Coronary artery (tissue), 2 donors: ENCODE data around the gene MVB12A.

Source experiments
- DNase-seq: peaks from one replicate; pipeline ENCODE4 v3.0.0-alpha.2; 2017; ENCODE audit warnings: low spot score
- H3K27ac ChIP-seq, 2 donors: fragments of 200-600 bp; sonication (generic); one replicate each; pipeline ENCODE4 v1.5.1; 2016 to 2019
- H3K4me3 ChIP-seq: fragments of 200-600 bp; sonication (generic); 2 replicates; pipeline ENCODE4 v1.5.1; 2016; ENCODE audit warnings: mild to moderate bottlenecking, moderate library complexity
- TF ChIP-seq, protein P1 (sequence below): fragments of 200-600 bp; sonication (generic); IDR thresholded peaks from one replicate; pipeline ENCODE4 v1.5.1; 2019; ENCODE audit warnings: antibody characterized with exemption

Gene MVB12A

DNA sequence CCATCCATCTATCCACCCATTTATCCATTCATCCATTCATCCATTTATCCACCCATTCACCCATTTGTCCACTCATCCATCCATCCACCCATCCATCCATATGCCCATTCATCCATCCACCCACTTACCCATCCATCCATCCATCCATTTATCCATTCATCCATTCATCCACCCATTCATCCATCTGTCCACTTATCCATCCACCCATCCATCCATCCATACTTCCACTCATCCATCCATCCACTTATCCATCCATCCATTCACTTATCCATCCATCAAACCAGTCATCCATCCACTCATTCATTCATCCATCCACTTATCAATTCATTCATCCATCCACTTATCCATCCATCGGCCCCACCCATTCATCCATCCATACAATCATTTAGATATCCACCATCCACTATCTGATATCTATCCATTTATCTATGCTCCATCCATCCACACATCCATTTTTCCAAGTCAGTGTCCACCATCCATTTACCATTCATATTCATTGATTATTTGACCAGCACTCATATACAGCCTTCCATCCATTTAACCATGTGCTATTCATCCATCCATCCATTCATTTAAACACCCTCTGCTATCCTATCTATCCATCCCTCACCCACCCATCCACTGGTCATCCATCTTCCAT is 25.8 kb downstream of the MVB12A start:
- TF ChIP-seq, protein P1, sequence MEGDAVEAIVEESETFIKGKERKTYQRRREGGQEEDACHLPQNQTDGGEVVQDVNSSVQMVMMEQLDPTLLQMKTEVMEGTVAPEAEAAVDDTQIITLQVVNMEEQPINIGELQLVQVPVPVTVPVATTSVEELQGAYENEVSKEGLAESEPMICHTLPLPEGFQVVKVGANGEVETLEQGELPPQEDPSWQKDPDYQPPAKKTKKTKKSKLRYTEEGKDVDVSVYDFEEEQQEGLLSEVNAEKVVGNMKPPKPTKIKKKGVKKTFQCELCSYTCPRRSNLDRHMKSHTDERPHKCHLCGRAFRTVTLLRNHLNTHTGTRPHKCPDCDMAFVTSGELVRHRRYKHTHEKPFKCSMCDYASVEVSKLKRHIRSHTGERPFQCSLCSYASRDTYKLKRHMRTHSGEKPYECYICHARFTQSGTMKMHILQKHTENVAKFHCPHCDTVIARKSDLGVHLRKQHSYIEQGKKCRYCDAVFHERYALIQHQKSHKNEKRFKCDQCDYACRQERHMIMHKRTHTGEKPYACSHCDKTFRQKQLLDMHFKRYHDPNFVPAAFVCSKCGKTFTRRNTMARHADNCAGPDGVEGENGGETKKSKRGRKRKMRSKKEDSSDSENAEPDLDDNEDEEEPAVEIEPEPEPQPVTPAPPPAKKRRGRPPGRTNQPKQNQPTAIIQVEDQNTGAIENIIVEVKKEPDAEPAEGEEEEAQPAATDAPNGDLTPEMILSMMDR: no peak
- Histone ChIP-seq H3K27ac (no peak overlapping the region), H3K4me3 (no peak overlapping the region)
- DNase-seq: no peak

- TF ChIP-seq, protein P1: no peak
- H3K4me3 ChIP-seq: peak overlapping the region; percentile 76
- DNase-seq: no peak
- no peak overlapping the region for H3K27ac ChIP-seq
Observed at GRCh38 chr19:17447704-17448130, 27.9 kb downstream of the MVB12A start.

DNA sequence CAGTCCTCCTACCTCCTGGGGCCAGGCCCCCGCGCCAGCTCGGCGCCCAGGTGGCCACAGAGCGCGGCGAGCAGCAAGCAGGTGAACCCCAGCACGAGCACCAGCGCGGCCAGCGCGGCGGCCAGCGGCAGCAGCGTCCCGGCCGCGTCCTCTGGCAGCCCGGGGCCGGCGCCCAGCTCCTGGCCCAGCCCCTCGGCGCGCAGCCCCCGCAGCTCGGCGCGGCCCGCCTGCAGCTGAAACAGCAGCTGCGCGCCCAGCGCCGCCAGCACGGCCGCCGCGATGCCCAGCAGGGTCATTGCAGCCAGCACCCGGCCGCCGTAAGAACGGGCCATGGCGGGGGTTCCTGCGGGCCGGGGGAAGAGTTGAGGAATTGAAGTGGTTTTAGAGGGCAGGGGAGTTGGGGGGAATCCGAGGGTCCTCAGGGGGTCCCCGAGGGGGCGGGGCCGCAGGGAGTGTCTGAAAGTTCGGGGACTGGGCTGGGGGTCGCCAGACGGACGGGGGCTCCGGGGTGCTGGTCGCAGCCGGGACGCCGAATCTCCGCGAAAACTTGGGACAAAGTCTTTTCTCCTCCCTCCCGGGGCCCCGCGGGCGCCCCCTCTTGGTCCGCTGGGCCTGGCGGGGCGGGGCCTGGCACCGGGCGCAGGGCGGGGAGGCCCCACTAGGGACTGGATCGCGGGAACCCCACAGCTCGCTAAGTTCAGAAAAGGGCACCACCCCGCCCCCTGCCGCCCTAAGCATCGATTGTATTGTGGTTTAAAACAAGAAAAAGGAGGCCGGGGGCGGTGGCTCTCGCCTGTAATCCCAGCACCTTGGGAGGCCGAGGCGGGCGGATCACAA is 28.5 kb downstream of the MVB12A start, which contains the start of gene TMEM221:
TSS of gene TMEM221 (minus strand) at position 538 of the 837 bp plus-strand sequence. CDS start at position 332, 206 bp downstream.
- TF ChIP-seq, protein P1: peak; percentile 28
- DNase-seq: no peak
- Histone ChIP-seq H3K4me3 (peak within 1 kb of the TSS; percentile 76), H3K27ac (peak within 1 kb of the TSS in 1 of 2 donors; percentile 3)

GRCh38 chr19:17450264-17451075 is 30.6 kb downstream of the MVB12A start:
- Histone ChIP-seq H3K27ac (no peak overlapping the region), H3K4me3 (no peak overlapping the region)
- DNase-seq: no peak
- TF ChIP-seq, protein P1: no peak

DNA sequence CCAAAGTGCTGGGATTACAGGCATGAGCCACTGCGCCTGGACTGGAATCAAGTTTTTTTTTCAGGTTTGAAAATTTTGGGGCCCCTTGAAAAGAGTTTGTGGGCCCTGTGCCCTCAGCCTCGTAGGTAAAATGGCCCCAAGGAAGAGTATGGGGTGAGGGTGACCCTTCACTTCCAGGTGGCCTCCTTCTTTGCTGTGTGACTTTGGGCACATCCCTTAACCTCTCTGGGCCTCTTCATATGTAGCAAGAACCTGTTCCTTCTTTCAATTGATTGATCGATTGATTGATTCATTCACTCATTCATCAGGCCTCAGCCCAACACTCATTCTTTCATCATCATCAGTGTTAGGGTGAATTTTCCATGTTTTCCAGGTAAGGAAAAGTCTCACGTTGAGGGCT is 32.0 kb downstream of the MVB12A start:
- DNase-seq: no peak
- H3K27ac ChIP-seq: no peak overlapping the region
- no peak overlapping the region for H3K4me3 ChIP-seq
- TF ChIP-seq, protein P1: no peak

DNA sequence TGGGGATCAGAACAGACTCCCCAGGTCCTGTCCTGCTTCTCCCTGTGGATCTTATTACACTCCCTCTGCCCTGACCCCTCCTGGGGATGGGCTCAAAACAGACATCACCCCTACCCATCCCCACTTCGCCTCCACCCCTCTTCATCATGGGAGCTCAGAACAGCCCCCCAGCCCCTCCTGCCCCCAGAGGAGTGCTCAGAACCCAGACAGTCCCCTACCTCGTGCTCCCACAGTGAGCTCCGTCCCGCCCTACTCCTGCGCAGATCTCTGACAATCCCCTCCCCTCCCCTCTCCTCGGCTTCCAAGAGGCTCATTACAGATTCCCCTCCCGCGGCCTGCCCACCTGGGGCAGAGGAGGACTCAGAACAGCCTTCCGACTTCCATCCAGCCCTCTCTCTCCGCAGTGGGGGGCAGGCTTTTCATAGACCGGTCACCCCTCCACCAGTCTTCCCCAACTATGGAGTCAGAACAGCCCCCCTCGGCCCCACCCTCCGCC is 34.8 kb downstream of the MVB12A start:
- H3K27ac ChIP-seq: no peak overlapping the region
- no peak overlapping the region for H3K4me3 ChIP-seq
- no peak for DNase-seq
- TF ChIP-seq, protein P1: no peak
